MM.1S (cell line): ENCODE measurements around the gene NYNRIN.

Experiments
- DNase-seq: peaks from one replicate; pipeline ENCODE4 v3.0.0-alpha.2; 2015
- H2AFZ ChIP-seq: fragments of 300-600 bp; sonication (generic); 2 replicates; pipeline ENCODE4 v1.6.0; 2016; ENCODE audit warnings: antibody characterized with exemption, low read length
- H3F3A ChIP-seq: fragments of 300-600 bp; sonication (generic); 2 replicates; pipeline ENCODE4 v1.6.1; 2016; ENCODE audit warnings: mild to moderate bottlenecking, antibody characterized with exemption, low read length, moderate library complexity, mixed read lengths; ENCODE audit not compliant: insufficient read depth
- H3K27ac ChIP-seq: fragments of 300-600 bp; sonication (generic); 2 replicates; pipeline ENCODE4 v1.5.1; 2016; ENCODE audit warnings: mild to moderate bottlenecking, low read length
- H3K27me3 ChIP-seq: fragments of 300-600 bp; sonication (generic); replicated peaks from 2 replicates; pipeline ENCODE4 v1.6.0; 2016; ENCODE audit warnings: low read length; ENCODE audit not compliant: insufficient read depth
- H3K36me3 ChIP-seq: fragments of 300-600 bp; sonication (generic); replicated peaks from 2 replicates; pipeline ENCODE4 v1.6.1; 2016; ENCODE audit warnings: mild to moderate bottlenecking, low read length, mixed read lengths; ENCODE audit not compliant: insufficient read depth
- H3K4me1 ChIP-seq: fragments of 300-600 bp; sonication (generic); 2 replicates; pipeline ENCODE4 v1.6.1; 2016; ENCODE audit warnings: low read length, mixed read lengths
- H3K4me2 ChIP-seq: fragments of 300-600 bp; sonication (generic); 2 replicates; pipeline ENCODE4 v1.6.0; 2016; ENCODE audit warnings: low read depth, low read length
- H3K4me3 ChIP-seq: fragments of 300-600 bp; sonication (generic); 2 replicates; pipeline ENCODE4 v1.5.1; 2016; ENCODE audit warnings: low read length, mixed read lengths
- H3K79me2 ChIP-seq: fragments of 300-600 bp; sonication (generic); 2 replicates; pipeline ENCODE4 v1.6.1; 2016; ENCODE audit warnings: mixed run types, low read length, mixed read lengths
- H3K9ac ChIP-seq: fragments of 300-600 bp; sonication (generic); 2 replicates; pipeline ENCODE4 v1.6.1; 2016; ENCODE audit warnings: low read length, mixed read lengths
- H3K9me2 ChIP-seq: fragments of 300-600 bp; sonication (generic); replicated peaks from 2 replicates; pipeline ENCODE4 v1.6.1; 2016; ENCODE audit warnings: mild to moderate bottlenecking, low read length, mixed read lengths; ENCODE audit not compliant: insufficient read depth
- H3K9me3 ChIP-seq: fragments of 300-600 bp; sonication (generic); replicated peaks from 2 replicates; pipeline ENCODE4 v1.6.1; 2016; ENCODE audit warnings: mild to moderate bottlenecking, low read length, mixed read lengths; ENCODE audit not compliant: insufficient read depth
- H4K20me1 ChIP-seq: fragments of 300-600 bp; sonication (generic); 2 replicates; pipeline ENCODE4 v1.6.1; 2016; ENCODE audit warnings: mild to moderate bottlenecking, low read length, moderate library complexity, mixed read lengths; ENCODE audit not compliant: insufficient read depth
- EZH2 ChIP-seq: fragments of 300-600 bp; sonication (generic); optimal IDR thresholded peaks from 2 replicates; pipeline ENCODE3; 2017; ENCODE audit warnings: low read depth, mild to moderate bottlenecking, antibody characterized with exemption, low read length, mixed read lengths
- EZH2phosphoT487 ChIP-seq: fragments of 300-600 bp; sonication (generic); IDR thresholded peaks from 2 replicates; pipeline ENCODE4 v1.6.1; 2018; ENCODE audit warnings: antibody characterized with exemption, low read length
- TF ChIP-seq, protein P1 (sequence below): fragments of 300-600 bp; sonication (generic); IDR thresholded peaks from 2 replicates; pipeline ENCODE4 v1.5.1; 2016; ENCODE audit warnings: antibody characterized with exemption, low read length, mixed read lengths

The NYNRIN gene

DNA sequence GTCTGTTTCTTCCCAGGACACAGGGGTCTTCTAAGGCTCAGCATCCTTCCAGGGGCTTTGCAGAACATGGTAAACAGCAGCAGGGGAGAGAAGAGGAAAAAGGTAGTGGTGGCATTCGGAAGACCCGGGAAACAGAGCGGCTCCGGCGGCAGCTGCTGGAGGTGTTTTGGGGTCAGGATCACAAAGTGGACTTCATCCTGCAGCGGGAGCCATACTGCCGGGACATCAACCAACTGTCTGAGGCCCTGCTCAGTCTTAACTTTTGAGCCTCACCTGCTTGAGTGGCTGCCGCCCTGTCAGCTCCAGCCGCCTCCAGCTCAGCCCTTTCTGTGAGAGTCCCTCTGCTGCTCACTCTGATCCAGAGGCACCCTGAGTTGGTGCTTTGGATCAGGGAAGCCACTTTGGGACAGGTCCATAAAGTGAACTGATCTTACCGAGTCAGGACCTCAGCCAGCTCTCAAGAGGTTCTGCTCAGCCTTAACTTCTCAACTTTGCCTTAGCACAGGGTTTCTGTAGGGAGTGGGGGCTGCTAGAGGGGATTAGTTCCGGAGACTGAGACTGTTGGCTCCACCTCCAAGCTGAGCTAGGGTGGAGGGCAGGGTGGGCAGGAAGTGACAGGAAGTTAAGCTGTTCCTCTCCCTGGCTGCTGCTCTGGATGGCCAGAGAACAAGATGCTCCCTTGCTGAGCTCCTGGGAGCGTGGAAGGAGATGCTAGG, 38.4 kb downstream of the NYNRIN start:
- Histone ChIP-seq H3K27me3 (no peaks in the 10 kb centered on the region), H3K4me1 (0 out of 2 replicates have a peak, but pooled peaks cover 3% of the 10 kb centered on the region), H2AFZ (no peak overlapping the region), H3K9ac (no peak overlapping the region), H3K27ac (no peak overlapping the region), H3F3A (peaks cover 5% of the 10 kb centered on the region), H3K4me3 (no peak overlapping the region), H3K9me3 (no peaks in the 10 kb centered on the region), H3K36me3 (0 out of 2 replicates have a peak, but pooled peaks cover 2% of the 10 kb centered on the region), H3K79me2 (peaks cover 5% of the 10 kb centered on the region; the same call in 1 of the 2 replicates), H3K9me2 (no peaks in the 10 kb centered on the region), H4K20me1 (no peaks in the 10 kb centered on the region), H3K4me2 (no peak overlapping the region)
- TF ChIP-seq EZH2phosphoT487 (no peak), EZH2 (no peak)
- TF ChIP-seq, protein P1, sequence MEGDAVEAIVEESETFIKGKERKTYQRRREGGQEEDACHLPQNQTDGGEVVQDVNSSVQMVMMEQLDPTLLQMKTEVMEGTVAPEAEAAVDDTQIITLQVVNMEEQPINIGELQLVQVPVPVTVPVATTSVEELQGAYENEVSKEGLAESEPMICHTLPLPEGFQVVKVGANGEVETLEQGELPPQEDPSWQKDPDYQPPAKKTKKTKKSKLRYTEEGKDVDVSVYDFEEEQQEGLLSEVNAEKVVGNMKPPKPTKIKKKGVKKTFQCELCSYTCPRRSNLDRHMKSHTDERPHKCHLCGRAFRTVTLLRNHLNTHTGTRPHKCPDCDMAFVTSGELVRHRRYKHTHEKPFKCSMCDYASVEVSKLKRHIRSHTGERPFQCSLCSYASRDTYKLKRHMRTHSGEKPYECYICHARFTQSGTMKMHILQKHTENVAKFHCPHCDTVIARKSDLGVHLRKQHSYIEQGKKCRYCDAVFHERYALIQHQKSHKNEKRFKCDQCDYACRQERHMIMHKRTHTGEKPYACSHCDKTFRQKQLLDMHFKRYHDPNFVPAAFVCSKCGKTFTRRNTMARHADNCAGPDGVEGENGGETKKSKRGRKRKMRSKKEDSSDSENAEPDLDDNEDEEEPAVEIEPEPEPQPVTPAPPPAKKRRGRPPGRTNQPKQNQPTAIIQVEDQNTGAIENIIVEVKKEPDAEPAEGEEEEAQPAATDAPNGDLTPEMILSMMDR, result no peak
- no peak for DNase-seq

DNA sequence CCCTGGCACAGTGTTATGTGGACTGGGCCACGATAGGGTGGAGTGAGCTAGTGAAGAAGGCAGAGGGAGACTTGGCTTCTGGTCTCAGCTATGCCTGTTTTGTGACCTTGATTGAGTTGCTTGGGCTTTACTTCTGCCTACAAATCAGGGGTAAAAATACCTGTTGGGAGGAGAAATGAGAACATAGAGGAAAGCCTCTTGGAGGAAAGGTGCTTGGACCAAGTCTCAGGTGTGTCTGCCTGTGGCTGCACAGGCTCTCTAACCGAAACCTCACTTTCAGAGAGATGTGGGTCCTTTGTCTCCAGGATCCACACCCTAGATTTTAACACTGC, 38.9 kb downstream of the NYNRIN start:
- H3K4me3 ChIP-seq, result no peak overlapping the region
- H4K20me1 ChIP-seq, result no peaks in the 10 kb centered on the region

DNA sequence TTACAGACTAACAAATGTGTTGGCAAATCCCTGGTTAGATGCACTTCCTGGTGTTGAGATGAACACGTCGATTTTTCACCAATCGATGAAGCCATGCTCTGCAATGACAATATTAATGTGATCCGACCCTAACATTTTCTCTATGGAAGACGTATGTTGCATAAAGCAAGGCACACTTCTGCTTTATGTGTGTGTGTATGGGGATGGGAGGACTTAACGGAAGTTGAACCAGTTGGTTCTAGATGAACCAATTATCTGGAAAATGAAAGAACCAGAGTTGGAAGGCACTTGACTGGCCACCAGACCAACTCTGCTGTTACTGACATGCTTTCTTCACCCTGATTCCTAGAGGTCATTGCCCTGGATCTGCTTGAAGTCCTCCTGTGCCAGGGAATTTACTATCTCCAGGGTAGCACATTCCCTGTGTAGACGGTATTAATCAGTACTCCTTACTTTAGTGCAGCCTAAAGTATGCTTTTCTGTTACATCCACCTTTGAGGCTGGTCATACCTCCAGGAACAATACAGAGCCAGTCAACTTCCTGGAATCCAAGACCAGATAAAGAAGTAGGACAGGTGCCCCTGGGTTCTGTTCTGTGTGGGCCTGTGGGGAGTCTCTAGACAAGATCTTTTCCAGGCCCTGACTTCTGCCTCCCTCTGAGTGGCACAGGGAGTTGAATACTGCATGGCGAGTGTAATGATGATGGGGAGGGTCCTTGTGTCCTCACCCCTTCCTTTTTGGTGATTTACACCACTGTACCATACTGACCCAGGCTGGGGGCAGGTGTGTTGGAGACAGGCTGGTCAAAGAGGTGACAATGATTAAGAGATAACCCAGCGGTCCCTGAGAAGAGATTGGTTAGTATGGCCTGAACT, 39.7 kb downstream of the NYNRIN start:
- Histone ChIP-seq H3K9me2 (no peaks in the 10 kb centered on the region), H3K9me3 (no peaks in the 10 kb centered on the region), H3K4me3 (no peak overlapping the region), H3K36me3 (0 out of 2 replicates have a peak, but pooled peaks cover 2% of the 10 kb centered on the region), H4K20me1 (no peaks in the 10 kb centered on the region), H3K4me2 (no peak overlapping the region), H3K27me3 (no peaks in the 10 kb centered on the region), H3K79me2 (no peaks in the 10 kb centered on the region; the same call in 1 of the 2 replicates), H3K9ac (no peak overlapping the region), H3K4me1 (0 out of 2 replicates have a peak, but pooled peaks cover 3% of the 10 kb centered on the region), H2AFZ (no peak overlapping the region), H3F3A (peaks cover 5% of the 10 kb centered on the region), H3K27ac (no peak overlapping the region)
- TF ChIP-seq EZH2 (no peak), EZH2phosphoT487 (no peak)
- TF ChIP-seq, protein P1, result no peak
- DNase-seq, result no peak

More for the DNA sequence above, 38.9 kb downstream of the NYNRIN start:
- 0 out of 2 replicates have a peak, but pooled peaks cover 2% of the 10 kb centered on the region for H3K36me3 ChIP-seq
- H3K9ac ChIP-seq, result no peak overlapping the region
- no peaks in the 10 kb centered on the region; the same call in 1 of the 2 replicates for H3K79me2 ChIP-seq
- H2AFZ ChIP-seq, result no peak overlapping the region
- H3K27ac ChIP-seq, result no peak overlapping the region
- DNase-seq, result no peak
- peaks cover 5% of the 10 kb centered on the region for H3F3A ChIP-seq
- no peaks in the 10 kb centered on the region for H3K9me3 ChIP-seq
- no peak overlapping the region for H3K4me2 ChIP-seq
- 0 out of 2 replicates have a peak, but pooled peaks cover 3% of the 10 kb centered on the region for H3K4me1 ChIP-seq
- no peaks in the 10 kb centered on the region for H3K9me2 ChIP-seq
- H3K27me3 ChIP-seq, result no peaks in the 10 kb centered on the region
- no peak for TF ChIP-seq EZH2
- TF ChIP-seq EZH2phosphoT487, result no peak
- TF ChIP-seq, protein P1, result no peak
